Medulla oblongata (tissue), 1 donor: ENCODE data around the gene STK17A.
"Not testable (repeated sequence)": the region's sequence is repeated elsewhere in the genome, so short reads cannot be mapped to it uniquely, and the experiment has no call there.

ENCODE experiments used
- DNase-seq: peaks from one replicate; pipeline ENCODE4 v3.0.0-alpha.2; 2015; ENCODE audit errors: extremely low spot score

STK17A gene

DNA sequence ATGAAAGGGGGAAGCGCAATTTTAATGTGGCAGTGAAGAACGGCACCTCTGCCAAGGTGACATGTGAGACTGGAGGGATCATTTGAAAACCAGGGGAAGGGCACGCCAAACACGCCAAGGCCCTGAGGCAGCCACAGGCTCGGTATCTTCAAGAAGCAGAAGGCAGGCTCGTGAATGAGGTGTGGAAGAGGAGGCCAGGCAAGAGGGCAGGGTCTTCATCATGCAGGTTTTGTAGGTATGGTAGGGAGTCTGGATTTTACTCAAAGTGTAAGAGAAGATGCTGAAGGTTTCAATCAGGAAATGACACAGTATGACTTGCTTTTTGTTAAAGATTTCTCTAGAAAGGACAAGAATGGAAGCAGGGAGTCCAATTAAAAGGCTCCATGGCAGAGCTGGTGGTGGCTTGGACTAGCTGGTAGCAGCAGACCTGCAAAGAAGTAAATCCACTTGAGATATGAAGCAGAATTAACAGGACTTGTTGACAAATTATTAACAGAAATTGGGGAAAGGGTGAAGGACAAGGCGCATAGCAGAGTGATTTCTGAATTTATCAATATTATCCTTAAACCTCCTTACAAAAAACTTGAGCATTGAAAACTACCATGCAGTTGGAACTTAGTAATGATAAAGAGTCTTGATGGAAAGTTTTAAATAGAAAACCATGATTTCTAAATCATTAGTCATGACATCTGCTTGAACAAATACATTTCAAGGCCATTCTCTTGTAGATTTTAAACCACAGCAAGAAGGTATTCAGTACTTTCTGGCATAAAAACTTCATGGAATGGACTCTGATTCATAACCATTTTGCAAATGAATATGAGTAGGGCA lies 76.0 kb downstream of the STK17A start:
- no peak for DNase-seq

DNA sequence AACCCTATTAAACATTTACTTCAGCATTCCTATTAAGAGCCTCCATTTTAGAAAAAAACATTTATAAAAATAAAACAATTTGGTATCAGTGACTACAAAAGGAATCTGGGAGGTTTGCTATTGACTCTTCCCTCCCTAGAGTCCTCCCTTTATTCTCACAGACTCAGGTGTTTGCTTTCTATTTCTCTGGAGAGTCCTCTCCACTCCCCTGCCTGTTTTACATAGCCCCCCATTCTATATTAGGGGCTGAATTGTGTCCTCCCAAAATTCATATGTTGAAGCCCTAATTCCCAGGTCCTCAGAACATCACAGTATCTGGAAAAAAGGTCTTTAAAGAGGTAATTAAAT lies 76.6 kb downstream of the STK17A start:
- DNase-seq: no peak

DNA sequence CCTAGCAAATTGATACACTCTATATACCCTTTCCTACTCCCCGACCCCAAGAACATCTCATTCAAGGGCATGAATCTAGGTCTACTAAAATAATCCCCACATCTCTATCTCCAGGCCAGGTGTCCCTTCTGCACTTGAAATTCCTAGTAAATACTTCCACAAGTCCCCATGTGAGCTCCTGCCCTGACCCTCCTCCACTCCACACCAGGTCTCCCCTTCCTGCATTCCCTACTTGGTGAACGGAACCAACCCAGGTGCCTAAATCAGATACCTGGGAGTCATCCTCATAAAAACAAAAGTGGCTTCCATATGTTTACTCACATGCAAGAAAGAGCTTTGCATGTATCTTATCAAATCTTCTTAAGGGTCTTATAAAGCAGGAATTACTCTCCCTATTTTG lies 77.2 kb downstream of the STK17A start:
- DNase-seq: no peak

DNA sequence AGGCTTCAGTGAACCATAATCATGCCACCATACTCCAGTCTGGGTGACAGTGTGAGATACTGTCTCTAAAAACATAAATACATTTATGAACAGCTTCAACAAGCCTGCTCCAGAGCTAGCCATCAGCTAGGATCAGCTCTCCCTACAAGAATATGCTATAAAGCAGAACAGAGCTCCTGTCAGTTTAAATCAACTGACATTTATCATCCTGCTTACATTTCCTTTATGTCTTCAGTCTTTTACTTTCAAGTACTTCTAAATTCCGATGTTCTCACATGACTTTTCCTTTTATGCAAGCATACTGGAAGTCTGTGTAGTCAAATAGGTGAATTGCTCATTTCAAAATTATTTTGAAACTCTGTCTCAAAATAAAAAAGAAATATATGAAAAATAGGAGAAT lies 81.8 kb downstream of the STK17A start:
- DNase-seq: no peak

DNA sequence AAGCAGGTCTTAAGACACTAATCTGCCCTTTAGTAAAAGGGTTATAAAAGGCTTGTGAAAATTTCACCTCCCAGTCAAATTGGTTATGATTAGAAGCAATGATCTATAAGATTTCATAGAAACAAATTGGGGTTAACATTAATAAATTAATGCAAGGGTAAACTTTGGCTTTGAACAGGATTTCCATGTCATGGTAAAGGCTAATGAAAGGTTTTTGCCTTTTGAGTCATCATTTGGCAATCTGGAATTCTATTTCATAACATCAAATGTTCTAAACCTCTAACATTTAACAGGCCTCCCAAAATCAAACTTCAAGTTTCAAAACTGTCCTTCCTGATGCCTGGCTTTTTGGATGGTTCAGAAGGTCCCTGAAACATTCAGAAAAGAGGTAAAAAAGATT lies 84.0 kb downstream of the STK17A start:
- no peak for DNase-seq

DNA sequence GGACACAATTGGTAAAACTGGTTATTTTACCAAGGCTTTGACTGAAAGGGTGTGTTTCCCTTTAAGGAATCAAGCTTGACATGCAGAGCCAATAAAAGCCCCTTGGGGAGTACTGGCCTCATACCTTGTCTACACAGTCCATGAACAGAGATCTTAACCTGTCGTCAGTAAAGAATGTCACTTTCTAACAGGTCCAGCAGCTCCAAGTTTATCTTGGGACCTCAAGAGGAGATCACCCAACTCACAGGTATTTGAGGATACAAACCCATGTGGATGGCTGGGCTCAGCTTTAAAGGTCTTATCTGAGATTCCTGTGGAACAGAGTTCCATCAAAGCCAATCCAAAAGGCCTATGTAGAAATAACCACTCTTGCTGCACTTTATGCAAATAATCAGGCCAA lies 85.1 kb downstream of the STK17A start:
- DNase-seq: no peak

DNA sequence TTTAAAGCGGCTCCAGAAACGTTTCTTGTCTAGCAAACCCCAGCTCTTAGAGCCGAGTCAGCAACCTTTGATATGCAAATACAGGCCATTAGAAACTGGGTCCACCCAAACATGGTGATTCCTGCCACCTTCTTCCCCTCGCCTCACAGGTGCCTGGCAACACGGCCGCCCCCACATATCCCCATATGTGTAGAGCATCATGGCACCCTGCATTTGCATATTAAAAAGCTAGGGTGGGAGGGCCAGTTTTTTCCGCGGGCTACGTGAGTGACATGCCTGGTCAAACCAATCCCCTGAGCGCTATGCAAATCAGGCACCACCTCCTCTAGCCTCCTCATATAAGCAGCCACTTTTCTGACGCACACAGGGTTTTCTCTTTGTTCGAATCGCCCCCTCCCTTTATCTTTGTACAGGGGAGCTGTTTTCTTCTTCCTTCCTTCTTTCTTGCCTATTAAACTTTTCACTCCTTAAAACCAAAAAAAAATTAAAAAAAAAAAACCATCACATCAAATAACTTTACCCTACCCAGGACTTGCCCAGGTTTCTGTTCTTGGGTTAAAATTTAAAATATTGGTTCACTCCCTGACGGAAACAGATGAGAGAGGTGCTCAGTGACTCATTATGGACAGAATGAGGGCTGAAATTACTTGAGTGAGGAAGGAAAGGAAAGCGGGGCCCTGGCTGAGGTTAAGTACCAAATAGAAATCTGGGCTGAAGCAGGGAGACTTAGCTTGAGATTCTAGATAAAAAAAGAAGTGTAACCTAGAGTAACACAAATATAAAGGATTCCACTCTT lies 86.6 kb downstream of the STK17A start:
- DNase-seq: no peak

DNA sequence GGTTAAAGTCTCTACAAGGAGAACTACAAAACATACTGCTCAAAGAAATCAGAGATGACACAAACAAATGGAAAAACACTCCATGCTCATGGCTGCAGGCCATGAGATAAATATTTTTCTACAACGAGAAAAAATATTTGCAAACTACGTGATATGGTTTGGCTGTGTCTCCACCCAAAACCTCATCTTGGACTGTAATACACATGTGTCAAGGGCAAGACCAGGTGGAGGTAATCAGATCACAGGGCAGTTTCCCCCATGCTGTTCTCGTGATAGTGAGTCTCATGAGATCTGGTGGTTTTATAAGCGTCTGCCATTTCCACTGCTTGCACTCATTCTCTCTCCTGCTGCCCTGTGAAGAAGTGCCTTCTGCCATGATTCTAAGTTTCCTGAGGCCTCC lies 88.6 kb downstream of the STK17A start:
- no peak for DNase-seq

DNA sequence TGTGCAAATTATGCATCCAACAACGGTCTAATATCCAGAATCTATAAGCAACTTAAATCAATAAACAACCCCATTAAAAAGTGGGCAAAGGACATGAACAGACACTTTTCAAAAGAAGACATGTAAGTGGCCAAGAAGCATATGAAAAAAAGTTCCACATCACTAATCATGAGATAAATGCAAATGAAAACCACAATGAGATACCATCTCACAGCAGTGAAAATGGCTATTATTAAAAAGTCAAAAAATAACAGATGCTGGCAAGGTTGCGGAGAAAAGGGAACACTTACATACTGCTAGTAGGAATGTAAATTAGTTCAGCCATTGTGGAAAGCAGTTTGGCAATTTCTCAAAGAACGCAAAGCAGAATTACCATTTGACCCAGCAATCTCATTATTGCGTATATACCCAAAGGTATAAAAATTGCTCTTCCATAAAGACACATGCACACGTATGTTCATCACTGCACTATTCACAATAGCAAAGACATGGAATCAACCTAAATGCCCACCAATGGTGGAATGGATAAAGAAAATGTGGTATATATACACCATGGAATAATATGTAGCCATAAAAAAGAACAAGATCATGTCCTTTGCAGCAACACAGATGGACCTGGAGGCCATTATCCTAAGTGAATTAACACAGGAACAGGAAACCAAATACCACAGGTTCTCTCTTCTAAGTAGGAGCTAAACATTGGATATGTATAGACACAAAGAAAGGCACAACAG lies 90.5 kb downstream of the STK17A start:
- not testable (repeated sequence) for DNase-seq

DNA sequence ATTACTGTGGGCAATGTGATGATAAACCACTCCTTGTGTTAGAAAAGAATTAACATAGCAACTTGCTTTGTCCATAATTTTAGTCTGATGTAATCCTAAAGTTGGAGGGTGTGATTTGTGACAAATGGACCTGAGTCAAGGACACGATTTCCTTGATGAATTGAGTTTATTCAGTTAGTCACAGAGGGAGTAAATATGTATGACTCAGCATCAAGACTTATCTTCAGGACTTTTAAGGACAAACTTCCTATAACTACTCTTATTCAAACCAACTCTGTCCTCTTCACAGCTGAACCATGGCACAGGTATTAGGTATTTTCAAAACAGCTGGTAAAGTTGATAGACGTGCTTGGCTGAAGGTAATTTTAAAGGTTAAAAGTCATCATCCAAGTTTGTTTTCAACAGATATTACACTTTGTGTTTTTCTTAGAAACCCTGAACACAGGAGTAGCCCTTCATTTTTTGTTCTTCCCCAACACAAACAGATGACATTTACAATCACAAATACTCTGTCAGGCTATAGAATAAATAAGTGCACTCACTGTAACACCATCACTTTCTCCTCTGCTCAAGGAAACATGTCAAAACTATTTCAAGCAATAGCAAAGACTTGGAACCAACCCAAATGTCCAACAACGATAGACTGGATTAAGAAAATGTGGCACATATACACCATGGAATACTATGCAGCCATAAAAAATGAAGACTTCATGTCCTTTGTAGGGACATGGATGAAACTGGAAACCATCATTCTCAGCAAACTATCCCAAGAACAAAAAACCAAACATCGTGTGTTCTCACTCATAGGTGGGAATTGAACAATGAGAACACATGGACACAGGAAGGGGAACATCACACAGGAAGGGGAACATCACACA lies 91.9 kb downstream of the STK17A start:
- DNase-seq: no peak
